GM19043 (cell line): Measurements from ENCODE around the gene ELF1.
"Not testable (repeated sequence)": the region's sequence is repeated elsewhere in the genome, so short reads cannot be mapped to it uniquely, and the experiment has no call there.

ENCODE experiments used
- ATAC-seq: cut with Tn5 transposase; IDR thresholded peaks from one replicate; pipeline ENCODE4 v1.9.1; 2021; ENCODE audit warnings: low read depth; ENCODE audit not compliant: unreplicated experiment

ELF1 gene

GRCh38 chr13:40984668-40985366, 34.3 kb downstream of the ELF1 start:
- no peak for ATAC-seq

GRCh38 chr13:40983725-40984667, 35.1 kb downstream of the ELF1 start:
- no peak for ATAC-seq

GRCh38 chr13:40983259-40983658, 35.9 kb downstream of the ELF1 start:
- ATAC-seq: no peak

- ATAC-seq: peak; percentile 66
These were observed 36.3 kb downstream of the ELF1 start for GRCh38 chr13:40982772-40983171.

- no peak for ATAC-seq
These were observed 37.2 kb downstream of the ELF1 start for GRCh38 chr13:40981949-40982348.

GRCh38 chr13:40981361-40981760, 37.8 kb downstream of the ELF1 start:
- no peak for ATAC-seq

- no peak for ATAC-seq
These were observed 38.7 kb downstream of the ELF1 start for GRCh38 chr13:40980461-40980860.

GRCh38 chr13:40979232-40979631, 39.9 kb downstream of the ELF1 start:
- no peak for ATAC-seq

- ATAC-seq: not testable (repeated sequence)
These were observed 41.0 kb downstream of the ELF1 start for GRCh38 chr13:40978109-40978508.

- no peak for ATAC-seq
These were observed 43.7 kb downstream of the ELF1 start for GRCh38 chr13:40975441-40975840.

- peak; percentile 77 for ATAC-seq
These were observed 44.4 kb downstream of the ELF1 start for GRCh38 chr13:40974460-40975407.

GRCh38 chr13:40973409-40973808, 45.7 kb downstream of the ELF1 start:
- ATAC-seq: no peak

- ATAC-seq: no peak
These were observed 47.8 kb downstream of the ELF1 start for GRCh38 chr13:40971321-40971720.

GRCh38 chr13:40970803-40971202, 48.3 kb downstream of the ELF1 start:
- ATAC-seq: no peak

- peak; percentile 71 for ATAC-seq
These were observed 49.8 kb downstream of the ELF1 start for GRCh38 chr13:40969169-40969901.

GRCh38 chr13:40968416-40969000, 50.6 kb downstream of the ELF1 start:
- no peak for ATAC-seq

- no peak for ATAC-seq
These were observed 52.8 kb downstream of the ELF1 start for GRCh38 chr13:40966298-40966697.

GRCh38 chr13:40963927-40964326, 55.2 kb downstream of the ELF1 start:
- no peak for ATAC-seq

- ATAC-seq: no peak
These were observed 57.3 kb downstream of the ELF1 start for GRCh38 chr13:40961826-40962225.

- ATAC-seq: no peak
These were observed 57.9 kb downstream of the ELF1 start for GRCh38 chr13:40961214-40961613.
